Left lung (tissue), 10 donors: ENCODE measurements around the gene DHX35. TPM values are rescaled to one million over a fixed set of nuclear protein-coding genes. Genes with fewer than 3 reads are reported as not detected.

Source experiments
- ATAC-seq: fragments of 200-7000 bp; cut with Tn5 transposase; one replicate; pipeline ENCODE4 v1.9.1; 2020; ENCODE audit warnings: moderate library complexity
- DNase-seq, 4 donors: peaks; one replicate each; pipeline ENCODE4 v3.0.0-alpha.2; 2013 to 2020
- H3K27ac ChIP-seq, 2 donors: fragments of 200-600 bp; sonication (generic) in 1 of 2; one replicate each; pipeline versions ENCODE4 v1.5.0 to v1.8.0; 2020 to 2021
- H3K27me3 ChIP-seq, 2 donors: fragments of 200-600 bp; sonication (generic) in 1 of 2; one replicate each; pipeline versions ENCODE4 v1.5.0 to v1.8.0; 2020 to 2021
- H3K36me3 ChIP-seq, 2 donors: fragments of 200-600 bp; sonication (generic) in 1 of 2; one replicate each; pipeline versions ENCODE4 v1.5.0 to v1.8.0; 2020 to 2021
- H3K4me1 ChIP-seq, 2 donors: fragments of 200-600 bp; one replicate each; pipeline ENCODE4 v1.8.0; 2021
- H3K4me3 ChIP-seq, 2 donors: fragments of 200-600 bp; sonication (generic) in 1 of 2; one replicate each; pipeline versions ENCODE4 v1.5.0 to v1.8.0; 2020 to 2021; ENCODE audit warnings: mild to moderate bottlenecking in 1 of 2
- H3K9me3 ChIP-seq, 2 donors: fragments of 200-600 bp; sonication (generic) in 1 of 2; one replicate each; pipeline versions ENCODE4 v1.5.0 to v1.8.0; 2020 to 2021
- intact Hi-C, 2 donors: fragments of 100-400 bp; cut with DNase I; formaldehyde crosslinking; loops; one replicate each; pipeline versions ENCODE4 v1.11.2 to v1.14.2; 2022
- polyA plus RNA-seq, 6 donors: library from polyadenylated mRNA; unstranded; fragments of 120-200 nt; gene quantifications; one replicate each; pipeline ENCODE4 v1.2.1, GENCODE V29; 2013; ENCODE audit not compliant: insufficient read length in 6 of 6
- total RNA-seq, 2 donors: library from RNA; stranded (reverse); fragmentation: NEBNext Ultra II Directional; extraction: Animal tissue kit (Norgen Biotek cat#: 25700); gene quantifications; one replicate each; pipeline ENCODE4 v1.2.1, GENCODE V29; 2021
- TF ChIP-seq, protein P1 (sequence below), 2 donors: fragments of 200-600 bp; sonication (generic) in 1 of 2; IDR thresholded peaks; one replicate each; pipeline versions ENCODE4 v1.5.0 to v1.8.0; 2021; ENCODE audit warnings: antibody characterized with exemption in 2 of 2
- donor health status: DM: no; HTN: yes; CAD: no.
- donor health status: DM: no; HTN: no; CAD: no.

Gene DHX35
- total and polyA plus RNA-seq, 8 donors: 7.5 to 17.7 (median 16.4) TPM

DNA sequence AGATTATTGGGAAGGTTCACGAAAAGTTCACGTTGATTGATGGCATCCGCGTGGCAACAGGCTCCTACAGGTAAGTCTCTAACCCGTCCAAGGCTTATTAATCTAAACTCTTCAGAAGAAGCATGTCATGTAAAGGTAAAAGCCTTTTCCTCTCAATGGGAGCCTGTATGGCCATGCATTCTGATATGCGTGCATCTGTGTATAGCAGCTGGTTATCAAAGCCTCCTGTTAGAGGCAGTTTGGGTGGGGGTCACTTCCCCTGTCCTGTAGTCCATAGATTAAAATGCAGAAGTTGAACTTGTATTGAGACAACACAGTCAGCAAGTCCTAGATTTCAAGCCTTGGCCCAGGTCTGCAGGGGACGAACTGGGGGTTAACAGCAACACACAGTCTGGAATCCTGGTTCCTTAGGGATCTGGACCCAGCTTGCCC lies 14.2 kb upstream of the DHX35 start:
- Histone ChIP-seq H3K4me3 (no peak overlapping the region), H3K27ac (no peak overlapping the region), H3K36me3 (peaks cover 0 to 11% of the 10 kb centered on the region in 2 donors), H3K9me3 (no peaks in the 10 kb centered on the region), H3K4me1 (no peaks in the 10 kb centered on the region), H3K27me3 (no peaks in the 10 kb centered on the region)
- TF ChIP-seq, protein P1, sequence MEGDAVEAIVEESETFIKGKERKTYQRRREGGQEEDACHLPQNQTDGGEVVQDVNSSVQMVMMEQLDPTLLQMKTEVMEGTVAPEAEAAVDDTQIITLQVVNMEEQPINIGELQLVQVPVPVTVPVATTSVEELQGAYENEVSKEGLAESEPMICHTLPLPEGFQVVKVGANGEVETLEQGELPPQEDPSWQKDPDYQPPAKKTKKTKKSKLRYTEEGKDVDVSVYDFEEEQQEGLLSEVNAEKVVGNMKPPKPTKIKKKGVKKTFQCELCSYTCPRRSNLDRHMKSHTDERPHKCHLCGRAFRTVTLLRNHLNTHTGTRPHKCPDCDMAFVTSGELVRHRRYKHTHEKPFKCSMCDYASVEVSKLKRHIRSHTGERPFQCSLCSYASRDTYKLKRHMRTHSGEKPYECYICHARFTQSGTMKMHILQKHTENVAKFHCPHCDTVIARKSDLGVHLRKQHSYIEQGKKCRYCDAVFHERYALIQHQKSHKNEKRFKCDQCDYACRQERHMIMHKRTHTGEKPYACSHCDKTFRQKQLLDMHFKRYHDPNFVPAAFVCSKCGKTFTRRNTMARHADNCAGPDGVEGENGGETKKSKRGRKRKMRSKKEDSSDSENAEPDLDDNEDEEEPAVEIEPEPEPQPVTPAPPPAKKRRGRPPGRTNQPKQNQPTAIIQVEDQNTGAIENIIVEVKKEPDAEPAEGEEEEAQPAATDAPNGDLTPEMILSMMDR (IDR thresholded peaks at IDR 0.05): no peak
- DNase-seq (no peak), ATAC-seq (no peak)
- intact Hi-C loops: no loop called here

DNA sequence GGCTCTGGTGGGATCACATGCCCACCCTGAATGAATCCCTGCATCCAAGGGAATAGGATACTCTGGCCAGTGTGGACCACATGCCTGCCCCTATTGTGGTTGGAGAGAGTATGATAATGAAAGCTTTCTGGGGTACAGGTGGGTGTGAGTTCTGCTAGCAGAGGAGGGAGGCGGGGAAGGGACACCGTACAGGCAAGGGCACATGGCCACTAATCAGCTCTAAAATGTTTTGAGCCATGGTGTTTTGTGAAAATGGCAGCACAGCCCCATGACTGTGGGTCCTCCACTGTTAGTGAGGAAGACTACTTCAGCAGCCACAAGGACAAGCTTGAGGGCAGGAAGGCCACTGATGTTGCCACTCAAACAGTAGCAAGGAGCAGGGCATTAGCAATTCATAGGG lies 11.9 kb upstream of the DHX35 start:
- no peaks in the 10 kb centered on the region for H3K27me3 ChIP-seq
- ATAC-seq (no peak), DNase-seq (no peak)
- peaks cover 0 to 11% of the 10 kb centered on the region in 2 donors for H3K36me3 ChIP-seq
- TF ChIP-seq, protein P1 (IDR thresholded peaks at IDR 0.05): no peak
- no peak overlapping the region for H3K4me3 ChIP-seq
- H3K9me3 ChIP-seq: no peaks in the 10 kb centered on the region
- H3K4me1 ChIP-seq: no peaks in the 10 kb centered on the region
- intact Hi-C loops: no loop called here
- H3K27ac ChIP-seq: no peak overlapping the region

DNA sequence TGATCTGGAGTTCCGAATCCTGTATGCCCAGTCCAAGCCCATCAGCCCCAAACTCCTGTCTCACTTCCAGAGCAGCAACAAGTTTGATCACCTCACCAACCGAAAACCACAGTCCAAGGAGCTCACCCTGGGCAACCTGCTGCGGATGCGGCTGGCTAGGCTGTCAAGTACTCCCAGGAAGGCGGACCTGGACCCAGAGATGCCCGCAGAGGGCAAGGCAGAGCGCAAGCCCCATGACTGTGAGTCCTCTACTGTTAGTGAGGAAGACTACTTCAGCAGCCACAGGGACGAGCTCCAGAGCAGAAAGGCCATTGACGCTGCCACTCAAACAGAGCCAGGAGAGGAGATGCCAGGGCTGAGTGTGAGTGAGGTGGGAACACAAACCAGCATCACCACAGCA lies 10.5 kb upstream of the DHX35 start:
- Histone ChIP-seq H3K27ac (no peak overlapping the region), H3K4me1 (no peaks in the 10 kb centered on the region), H3K27me3 (no peaks in the 10 kb centered on the region), H3K9me3 (no peaks in the 10 kb centered on the region), H3K4me3 (no peak overlapping the region), H3K36me3 (peaks cover 0 to 11% of the 10 kb centered on the region in 2 donors)
- no peak for ATAC-seq
- DNase-seq: no peak
- TF ChIP-seq, protein P1 (IDR thresholded peaks at IDR 0.05): no peak
- intact Hi-C loops: no loop called here

DNA sequence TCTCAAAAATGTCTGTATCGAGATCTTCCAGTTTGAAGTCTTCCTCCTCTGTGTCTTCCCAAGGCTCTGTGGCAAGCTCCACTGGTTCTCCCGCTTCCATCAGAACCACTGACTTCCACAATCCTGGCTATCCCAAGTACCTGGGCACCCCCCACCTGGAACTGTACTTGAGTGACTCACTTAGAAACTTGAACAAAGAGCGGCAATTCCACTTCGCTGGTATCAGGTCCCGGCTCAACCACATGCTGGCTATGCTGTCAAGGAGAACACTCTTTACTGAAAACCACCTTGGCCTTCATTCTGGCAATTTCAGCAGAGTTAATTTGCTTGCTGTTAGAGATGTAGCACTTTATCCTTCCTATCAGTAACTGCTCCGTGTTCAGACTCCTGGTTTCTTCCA lies 10.0 kb upstream of the DHX35 start:
- no peaks in the 10 kb centered on the region for H3K4me1 ChIP-seq
- intact Hi-C loops: no loop called here
- no peak overlapping the region for H3K4me3 ChIP-seq
- ATAC-seq: no peak
- TF ChIP-seq, protein P1 (IDR thresholded peaks at IDR 0.05): no peak
- H3K36me3 ChIP-seq: peaks cover 0 to 11% of the 10 kb centered on the region in 2 donors
- H3K9me3 ChIP-seq: no peaks in the 10 kb centered on the region
- no peak overlapping the region for H3K27ac ChIP-seq
- no peaks in the 10 kb centered on the region for H3K27me3 ChIP-seq
- no peak for DNase-seq

DNA sequence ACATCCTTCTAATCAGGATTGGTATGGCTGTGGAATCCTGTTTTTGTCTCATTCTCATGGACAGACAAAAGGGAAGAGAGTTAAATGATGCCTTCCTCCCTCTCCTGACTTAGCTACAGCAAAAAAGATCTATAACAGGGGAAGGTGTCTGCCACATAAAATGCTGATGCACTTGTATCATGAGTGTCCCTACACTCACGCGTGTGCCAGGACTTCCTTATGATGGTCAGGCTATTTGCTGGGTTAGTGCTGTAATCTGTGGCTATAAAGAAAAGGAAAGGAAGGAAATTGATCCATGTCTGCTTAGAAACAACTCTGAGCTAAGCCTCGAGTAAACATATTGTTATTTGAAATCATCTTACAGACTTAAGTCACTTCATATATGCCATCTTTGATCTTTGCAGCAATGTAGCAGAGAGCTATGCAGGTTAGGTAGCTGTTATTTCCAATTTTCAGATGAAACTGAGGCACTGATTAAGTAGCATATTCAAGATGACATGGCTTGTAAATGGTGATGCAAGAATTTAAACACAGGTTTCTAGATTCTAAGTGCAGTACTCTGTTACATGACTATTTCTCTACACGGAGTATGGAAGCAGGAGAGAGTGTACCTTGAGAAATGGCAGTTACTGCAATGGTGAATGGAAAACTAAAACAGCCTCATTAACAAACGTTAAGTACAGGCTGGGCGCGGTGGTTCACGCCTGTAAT lies 8.4 kb upstream of the DHX35 start:
- no peak for ATAC-seq
- no peak for DNase-seq
- H3K36me3 ChIP-seq: peaks cover 0 to 11% of the 10 kb centered on the region in 2 donors
- TF ChIP-seq, protein P1 (IDR thresholded peaks at IDR 0.05): no peak
- intact Hi-C loops: no loop called here
- H3K4me3 ChIP-seq: no peak overlapping the region
- no peaks in the 10 kb centered on the region for H3K27me3 ChIP-seq
- H3K4me1 ChIP-seq: no peaks in the 10 kb centered on the region
- H3K9me3 ChIP-seq: no peaks in the 10 kb centered on the region
- H3K27ac ChIP-seq: no peak overlapping the region
